ENCODE data around the gene APOL2. TPM values are rescaled to one million over a fixed set of nuclear protein-coding genes. Genes with fewer than 3 reads are reported as not detected.

APOL2 gene
- total RNA-seq, 1 donor from 2014 or later, result 77.2 TPM

GRCh38 chr22:36284171-36284571 is 44.8 kb upstream of the APOL2 start:
- Mint-ChIP-seq H3K9me3 (ENCODE audit: unreplicated experiment) (no peaks in the 10 kb centered on the region), H3K36me3 (ENCODE audit: low read depth, unreplicated experiment) (peaks cover 44% of the 10 kb centered on the region), H3K4me1 (ENCODE audit: low read depth, unreplicated experiment) (peaks cover 25% of the 10 kb centered on the region), H3K27ac (ENCODE audit: unreplicated experiment) (peak overlapping the region; percentile 72), H3K27me3 (ENCODE audit: low read depth, unreplicated experiment) (no peaks in the 10 kb centered on the region), H3K4me3 (ENCODE audit: unreplicated experiment) (no peak overlapping the region)
- FAIRE-seq (no peak), DNase-seq (ENCODE audit: low read depth) (no peak)
- Histone ChIP-seq H3K4me1 (ENCODE audit: insufficient read depth, low read length) (peaks cover 5% of the 10 kb centered on the region), H3K4me2 (ENCODE audit: low read length) (no peak overlapping the region), H2AFZ (ENCODE audit: low read depth, low read length) (no peak overlapping the region), H3K27ac (ENCODE audit: low read depth, low read length) (no peak overlapping the region), H3K4me3 (ENCODE audit: insufficient read depth, low read depth, low read length) (no peak overlapping the region), H3K9ac (ENCODE audit: low read length) (no peak overlapping the region), H3K36me3 (ENCODE audit: insufficient read depth, low read length) (peaks cover 84% of the 10 kb centered on the region), H3K9me3 (ENCODE audit: insufficient read depth, low read depth, low read length) (no peaks in the 10 kb centered on the region), H3K79me2 (ENCODE audit: insufficient read depth, low read length) (peaks cover 43% of the 10 kb centered on the region), H4K20me1 (ENCODE audit: insufficient read depth, low read length) (peaks cover 96% of the 10 kb centered on the region), H3K27me3 (ENCODE audit: insufficient read depth, low read length) (no peaks in the 10 kb centered on the region)
- TF ChIP-seq EZH2 (IDR thresholded peaks at IDR 0.05; ENCODE audit: insufficient read depth, low read length) (no peak), CTCF (IDR thresholded peaks at IDR 0.05; ENCODE audit: insufficient read depth, low read depth, low read length) (no peak)

- H3K36me3 Mint-ChIP-seq (ENCODE audit: low read depth, unreplicated experiment), result peaks cover 42% of the 10 kb centered on the region
- no peaks in the 10 kb centered on the region for H3K9me3 Mint-ChIP-seq (ENCODE audit: unreplicated experiment)
- peaks cover 29% of the 10 kb centered on the region for H3K4me1 Mint-ChIP-seq (ENCODE audit: low read depth, unreplicated experiment)
- H2AFZ ChIP-seq (ENCODE audit: low read depth, low read length), result no peak overlapping the region
- no peak overlapping the region for H3K4me2 ChIP-seq (ENCODE audit: low read length)
- H3K4me3 Mint-ChIP-seq (ENCODE audit: unreplicated experiment), result no peak overlapping the region
- DNase-seq (ENCODE audit: low read depth) (no peak), FAIRE-seq (no peak)
- no peaks in the 10 kb centered on the region for H3K9me3 ChIP-seq (ENCODE audit: insufficient read depth, low read depth, low read length)
- H3K27me3 Mint-ChIP-seq (ENCODE audit: low read depth, unreplicated experiment), result no peaks in the 10 kb centered on the region
- H3K27ac ChIP-seq (ENCODE audit: low read depth, low read length), result no peak overlapping the region
- no peak overlapping the region for H3K4me3 ChIP-seq (ENCODE audit: insufficient read depth, low read depth, low read length)
- H3K27ac Mint-ChIP-seq (ENCODE audit: unreplicated experiment), result peak overlapping the region; percentile 77
- no peaks in the 10 kb centered on the region for H3K27me3 ChIP-seq (ENCODE audit: insufficient read depth, low read length)
- H3K79me2 ChIP-seq (ENCODE audit: insufficient read depth, low read length), result peaks cover 28% of the 10 kb centered on the region
- H3K9ac ChIP-seq (ENCODE audit: low read length), result no peak overlapping the region
- TF ChIP-seq CTCF (IDR thresholded peaks at IDR 0.05; ENCODE audit: insufficient read depth, low read depth, low read length) (no peak), EZH2 (IDR thresholded peaks at IDR 0.05; ENCODE audit: insufficient read depth, low read length) (no peak)
- peaks cover 74% of the 10 kb centered on the region for H3K36me3 ChIP-seq (ENCODE audit: insufficient read depth, low read length)
- peaks cover 7% of the 10 kb centered on the region for H3K4me1 ChIP-seq (ENCODE audit: insufficient read depth, low read length)
- H4K20me1 ChIP-seq (ENCODE audit: insufficient read depth, low read length), result peaks cover 95% of the 10 kb centered on the region
Observed at GRCh38 chr22:36282328-36282831, 43.1 kb upstream of the APOL2 start.

GRCh38 chr22:36281781-36282327 is 42.5 kb upstream of the APOL2 start:
- Histone ChIP-seq H3K36me3 (ENCODE audit: insufficient read depth, low read length) (peaks cover 70% of the 10 kb centered on the region), H3K79me2 (ENCODE audit: insufficient read depth, low read length) (peaks cover 28% of the 10 kb centered on the region), H3K4me2 (ENCODE audit: low read length) (no peak overlapping the region), H3K9me3 (ENCODE audit: insufficient read depth, low read depth, low read length) (no peaks in the 10 kb centered on the region), H3K27ac (ENCODE audit: low read depth, low read length) (no peak overlapping the region), H3K4me1 (ENCODE audit: insufficient read depth, low read length) (peaks cover 9% of the 10 kb centered on the region), H2AFZ (ENCODE audit: low read depth, low read length) (no peak overlapping the region), H4K20me1 (ENCODE audit: insufficient read depth, low read length) (peaks cover 93% of the 10 kb centered on the region), H3K9ac (ENCODE audit: low read length) (no peak overlapping the region), H3K4me3 (ENCODE audit: insufficient read depth, low read depth, low read length) (no peak overlapping the region), H3K27me3 (ENCODE audit: insufficient read depth, low read length) (no peaks in the 10 kb centered on the region)
- Mint-ChIP-seq H3K27ac (ENCODE audit: unreplicated experiment) (peak overlapping the region; percentile 77), H3K36me3 (ENCODE audit: low read depth, unreplicated experiment) (peaks cover 38% of the 10 kb centered on the region), H3K4me3 (ENCODE audit: unreplicated experiment) (no peak overlapping the region), H3K9me3 (ENCODE audit: unreplicated experiment) (no peaks in the 10 kb centered on the region), H3K27me3 (ENCODE audit: low read depth, unreplicated experiment) (no peaks in the 10 kb centered on the region), H3K4me1 (ENCODE audit: low read depth, unreplicated experiment) (peaks cover 27% of the 10 kb centered on the region)
- DNase-seq (ENCODE audit: low read depth), result no peak
- no peak for FAIRE-seq
- no peak for TF ChIP-seq CTCF (IDR thresholded peaks at IDR 0.05; ENCODE audit: insufficient read depth, low read depth, low read length)
- no peak for TF ChIP-seq EZH2 (IDR thresholded peaks at IDR 0.05; ENCODE audit: insufficient read depth, low read length)

Measured in astrocyte (in vitro differentiated cells and primary cell).